GM21737 (cell line): ENCODE data around the gene DNAJB4.
"Not testable (repeated sequence)": the region's sequence is repeated elsewhere in the genome, so short reads cannot be mapped to it uniquely, and the experiment has no call there.

Source experiments
- ATAC-seq: cut with Tn5 transposase; IDR thresholded peaks from one replicate; pipeline ENCODE4 v1.9.1; 2021; ENCODE audit warnings: mild to moderate bottlenecking, moderate library complexity; ENCODE audit not compliant: unreplicated experiment

The DNAJB4 gene

GRCh38 chr1:77990629-77991204, 14.0 kb upstream of the DNAJB4 start:
- no peak for ATAC-seq

GRCh38 chr1:77991638-77992037, 13.1 kb upstream of the DNAJB4 start:
- ATAC-seq = no peak

DNA sequence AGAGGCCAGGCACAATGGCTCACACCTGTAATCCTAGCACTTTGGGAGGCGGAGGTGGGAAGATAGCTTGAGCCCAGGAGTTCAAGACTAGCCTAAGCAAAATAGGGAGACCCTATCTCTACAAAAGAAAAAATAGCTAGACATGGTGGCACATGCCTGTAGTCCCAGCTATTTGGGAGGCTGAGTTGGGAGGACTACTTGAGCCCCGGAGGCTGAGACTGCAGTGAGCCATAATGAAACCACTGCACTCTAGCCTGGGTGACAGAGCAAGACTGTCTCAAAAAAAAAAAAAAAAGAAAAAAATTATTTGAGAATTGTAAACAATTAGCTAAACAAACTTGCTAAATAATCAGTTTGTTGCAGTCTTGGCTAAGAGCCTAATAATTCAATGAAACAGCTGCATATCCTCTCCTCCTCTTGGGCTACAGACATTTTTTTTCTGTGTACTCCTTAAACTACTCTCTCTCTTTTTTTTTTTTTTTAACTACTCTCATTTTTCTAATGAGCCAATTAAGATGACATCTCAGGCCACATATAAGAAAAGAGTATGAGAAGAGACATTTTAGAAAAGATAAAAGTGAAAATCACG, 10.5 kb upstream of the DNAJB4 start:
- no peak for ATAC-seq

DNA sequence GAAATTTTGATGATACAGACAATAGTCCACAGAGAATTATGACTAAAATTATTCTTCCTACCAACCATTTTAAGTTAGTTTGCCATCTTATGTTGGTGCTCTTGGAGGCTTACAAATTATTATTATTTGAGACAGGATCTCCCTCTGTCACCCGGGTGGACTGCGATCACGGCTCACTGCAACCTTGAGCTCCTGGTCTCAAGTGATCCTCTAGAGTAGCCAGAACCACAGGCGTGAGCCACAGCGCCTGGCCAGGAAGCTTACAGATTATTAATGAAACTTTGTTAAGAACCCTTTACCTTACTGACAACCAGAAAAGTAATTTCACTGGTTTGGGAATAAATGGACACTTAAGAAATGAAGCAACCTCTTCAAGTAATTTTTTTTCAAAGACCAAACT, 8.0 kb upstream of the DNAJB4 start:
- no peak for ATAC-seq

GRCh38 chr1:78000536-78000935, 4.2 kb upstream of the DNAJB4 start:
- ATAC-seq = not testable (repeated sequence)

DNA sequence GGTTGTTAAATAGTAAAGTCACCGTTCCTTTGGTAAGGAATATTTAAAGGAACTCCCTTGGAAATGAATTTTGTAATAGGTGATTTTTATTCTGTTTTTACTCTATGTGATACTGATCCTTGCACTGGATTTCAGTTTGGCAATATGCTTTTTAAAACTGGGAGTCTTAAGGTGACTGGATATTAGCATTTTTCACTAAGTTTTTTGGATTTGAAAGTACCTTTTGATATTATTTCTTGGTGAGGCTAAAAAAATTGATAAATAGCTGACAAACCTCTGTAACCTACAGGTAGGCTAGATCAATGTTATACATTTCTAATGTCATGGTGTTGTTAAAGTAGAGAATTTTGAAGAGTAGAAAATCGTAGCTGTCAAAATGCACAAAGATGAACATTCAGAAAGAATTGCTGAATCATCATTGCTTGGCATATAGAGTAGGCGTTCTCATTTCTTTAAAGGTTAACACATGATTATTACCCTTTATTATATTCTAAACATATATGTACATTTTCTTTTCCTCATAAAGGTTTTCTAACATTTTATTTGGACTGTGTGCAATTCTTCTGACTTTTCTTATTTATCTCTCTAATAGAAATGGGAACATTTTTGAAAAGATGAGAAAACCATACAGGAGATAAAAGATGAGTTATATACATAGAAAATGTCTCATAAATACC, 1.5 kb upstream of the DNAJB4 start:
- ATAC-seq = no peak

DNA sequence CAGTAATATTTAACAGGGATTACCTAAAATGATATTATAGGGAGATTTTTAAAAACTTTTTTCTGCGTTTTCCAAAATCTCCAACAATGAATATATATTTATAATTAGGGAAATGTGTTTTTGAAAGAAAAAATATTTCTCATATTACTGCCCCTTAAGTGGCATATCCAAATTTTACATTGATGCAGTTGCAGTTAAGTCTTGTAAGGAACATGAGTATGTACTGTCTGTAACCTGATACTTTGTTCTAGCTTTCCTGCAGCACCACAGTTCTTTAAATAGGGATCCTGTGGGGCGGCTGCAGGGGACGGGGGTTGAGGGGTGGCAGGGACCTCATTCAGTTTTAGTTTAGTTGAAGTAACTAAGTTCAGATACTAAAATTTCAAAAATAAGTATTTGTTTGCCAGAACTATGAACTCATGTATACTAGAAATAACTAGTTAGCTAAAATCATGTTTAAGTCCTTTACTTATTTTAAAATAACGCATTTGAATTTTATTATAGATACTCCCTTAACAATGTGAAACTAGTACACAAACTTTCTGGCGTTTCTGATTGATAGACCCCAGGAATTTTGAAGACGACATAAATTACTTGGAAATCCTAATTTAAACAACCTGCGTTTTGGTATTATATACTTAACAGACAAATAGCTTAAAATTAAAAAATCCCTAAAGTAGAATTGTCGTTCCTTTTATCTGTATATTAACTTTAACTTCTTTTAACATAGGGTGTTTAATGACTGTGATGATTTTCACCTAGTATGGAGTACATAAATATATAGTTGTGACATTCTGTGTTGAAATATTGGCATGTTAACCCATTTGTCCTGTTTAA, 639 bp upstream of the DNAJB4 start:
- peak; percentile 45 for ATAC-seq

GRCh38 chr1:78005448-78005722, 646 bp downstream of the DNAJB4 start:
- ATAC-seq = no peak

DNA sequence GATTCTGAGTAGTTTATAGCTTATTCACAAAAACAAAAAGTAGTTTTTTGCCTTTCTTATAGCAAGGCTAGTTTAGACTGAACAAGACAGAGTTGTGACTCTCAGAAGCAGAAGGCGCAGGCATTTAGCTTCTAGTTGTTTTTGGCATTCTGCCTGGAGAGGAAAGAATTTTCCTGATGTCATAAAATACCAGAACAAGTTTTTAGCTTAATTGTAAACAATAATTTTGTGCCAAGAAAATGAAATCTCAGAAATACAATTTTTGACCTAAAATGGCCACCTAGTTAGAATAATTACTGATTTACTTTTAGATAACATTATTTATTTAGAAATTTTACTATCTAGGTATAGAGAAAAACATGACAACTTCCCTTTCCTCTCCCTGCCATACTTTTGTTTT, 1.0 kb downstream of the DNAJB4 start:
- ATAC-seq = no peak

DNA sequence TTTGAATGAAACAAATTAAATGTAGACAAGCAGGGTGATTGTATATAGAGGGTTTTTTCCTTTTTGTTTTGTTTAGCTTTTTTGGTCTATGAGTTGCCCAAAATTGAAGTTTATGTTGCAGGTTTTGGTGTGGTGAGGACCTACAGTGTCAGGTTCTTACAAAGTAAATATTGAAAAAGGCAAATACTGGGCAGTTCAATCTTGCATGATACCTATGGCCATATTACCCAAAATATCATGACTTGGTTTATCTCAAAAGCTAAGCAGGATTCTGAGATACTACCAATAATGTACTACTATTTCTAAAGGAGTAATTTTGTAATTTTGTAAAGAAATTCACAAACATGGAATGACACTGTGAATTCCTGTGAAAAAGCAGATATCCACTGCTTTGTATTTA, 1.8 kb downstream of the DNAJB4 start:
- no peak for ATAC-seq

DNA sequence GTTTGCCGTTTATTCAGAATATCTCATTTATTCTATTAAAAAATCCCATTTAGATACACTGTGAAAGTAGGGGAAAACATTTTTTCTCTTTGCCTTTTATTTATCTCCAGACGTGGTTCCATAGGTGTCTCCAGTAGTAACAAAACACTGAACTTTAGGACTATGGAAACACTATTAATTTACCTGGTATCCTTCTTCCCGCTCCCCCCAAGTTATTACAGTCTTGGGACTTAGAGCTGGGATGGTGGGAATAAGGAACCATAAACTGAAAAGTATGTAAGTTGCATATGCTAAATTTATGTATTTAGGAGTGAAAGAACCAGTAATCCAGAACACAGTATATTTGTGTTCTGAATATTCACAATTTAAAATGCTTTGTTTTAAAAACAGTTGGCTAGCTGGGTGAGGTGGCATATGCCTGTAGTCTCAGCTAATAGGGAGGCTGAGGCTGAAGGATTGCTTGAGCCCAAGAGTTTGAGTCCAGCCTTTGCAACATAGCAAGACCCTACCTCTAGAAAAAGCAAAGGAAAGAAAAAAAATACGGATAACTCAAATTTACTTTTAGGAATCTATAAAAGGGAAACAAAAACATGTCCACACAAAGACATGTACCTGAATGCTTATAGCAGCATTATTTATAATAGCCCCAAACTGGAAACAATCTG, 3.1 kb downstream of the DNAJB4 start:
- ATAC-seq = no peak

GRCh38 chr1:78009276-78009675, 4.5 kb downstream of the DNAJB4 start:
- ATAC-seq = no peak

GRCh38 chr1:78009836-78010235, 5.1 kb downstream of the DNAJB4 start:
- ATAC-seq = no peak

GRCh38 chr1:78011050-78011449, 6.3 kb downstream of the DNAJB4 start:
- ATAC-seq = no peak

- no peak for ATAC-seq
These were observed 10.4 kb downstream of the DNAJB4 start for GRCh38 chr1:78015148-78015547.

- no peak for ATAC-seq
These were observed 14.3 kb downstream of the DNAJB4 start for GRCh38 chr1:78019024-78019423.

DNA sequence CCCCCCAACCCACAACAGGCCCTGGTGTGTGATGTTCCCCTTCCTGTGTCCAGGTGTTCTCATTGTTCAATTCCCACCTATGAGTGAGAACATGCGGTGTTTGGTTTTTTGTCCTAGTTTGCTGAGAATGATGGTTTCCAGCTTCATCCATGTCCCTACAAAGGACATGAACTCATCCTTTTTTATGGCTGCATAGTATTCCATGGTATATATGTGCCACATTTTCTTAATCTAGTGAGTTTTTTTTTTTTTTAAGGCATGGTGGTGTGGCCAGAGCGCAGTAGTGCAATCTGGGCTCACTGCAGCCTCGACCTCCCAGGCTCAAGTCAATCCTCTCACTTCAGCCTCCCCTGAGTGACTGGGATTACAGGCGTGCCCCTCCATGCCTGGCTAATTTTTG, 16.4 kb downstream of the DNAJB4 start:
- ATAC-seq = not testable (repeated sequence)

DNA sequence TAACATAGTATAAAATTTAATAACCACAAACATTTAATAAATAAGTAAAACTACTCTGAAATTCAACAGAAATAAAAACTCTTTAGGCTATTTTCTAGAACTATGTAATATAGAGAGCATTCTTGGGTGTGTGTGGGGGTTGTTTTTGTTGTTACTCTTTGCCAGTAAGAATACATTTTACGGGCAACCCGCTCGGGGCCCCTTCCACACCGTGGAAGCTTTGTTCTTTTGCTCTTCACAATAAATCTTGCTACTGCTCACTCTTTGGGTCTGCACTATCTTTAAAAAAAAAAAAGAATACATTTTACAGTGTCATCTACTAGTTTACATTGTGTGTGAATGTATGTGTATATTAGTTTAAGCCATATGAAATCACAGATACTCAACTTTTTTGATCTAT, 25.1 kb downstream of the DNAJB4 start:
- no peak for ATAC-seq

DNA sequence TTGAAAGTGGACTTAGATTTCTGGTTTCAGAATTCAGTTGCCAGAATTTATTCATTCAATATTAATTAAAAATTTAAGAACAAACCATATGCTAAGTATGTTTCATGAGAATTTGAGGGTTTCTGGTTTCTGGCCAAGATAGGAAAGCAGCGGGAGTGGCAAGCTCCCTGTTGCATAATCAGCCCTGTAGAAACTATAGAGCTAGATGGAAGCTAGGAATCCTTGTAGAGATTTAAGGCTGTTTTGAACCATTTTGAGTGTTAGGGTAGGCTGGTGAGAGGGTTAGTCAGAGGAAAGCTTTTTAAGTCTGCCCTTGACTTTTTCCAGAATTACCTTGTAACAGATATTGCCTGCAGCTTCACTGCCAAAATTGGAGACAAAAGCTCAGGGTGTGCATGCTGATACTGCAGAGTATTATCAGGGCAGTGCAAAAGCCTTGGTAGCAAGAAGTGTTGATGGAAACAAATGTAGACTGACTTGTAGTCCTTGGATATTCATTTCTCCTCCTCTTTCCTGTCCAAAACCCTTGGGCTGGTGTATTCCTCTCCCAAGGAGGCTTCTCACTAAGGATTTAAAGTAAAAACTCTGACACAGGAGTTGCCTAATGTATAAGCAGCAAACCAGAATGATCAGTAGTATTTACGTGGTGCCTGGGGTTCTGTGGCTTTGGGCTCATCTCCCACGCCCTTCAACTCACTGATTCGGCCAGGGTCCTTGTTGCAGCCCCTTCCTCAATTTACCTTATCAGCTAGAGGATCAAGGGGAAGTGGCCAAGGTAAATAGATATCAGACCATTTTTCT, 28.5 kb downstream of the DNAJB4 start:
- no peak for ATAC-seq

- ATAC-seq = no peak
These were observed 29.0 kb downstream of the DNAJB4 start for GRCh38 chr1:78033797-78034172.

GRCh38 chr1:78035121-78035520, 30.4 kb downstream of the DNAJB4 start:
- no peak for ATAC-seq
